Measurements from ENCODE around the gene RAMACL. TPM values are rescaled to one million over a fixed set of nuclear protein-coding genes. Genes with fewer than 3 reads are reported as not detected.
A peak's percentile ranks its signal among the peaks of the same experiment; 100 is the strongest.
"Not testable (repeated sequence)": the region's sequence is repeated elsewhere in the genome, so short reads cannot be mapped to it uniquely, and the experiment has no call there.

The RAMACL gene
- 0.40 TPM for polyA plus RNA-seq (ENCODE audit: insufficient read length)
- long read RNA-seq, donor 1, transcript RAMACL-201 (1 exons, 1,991 nt): major isoform, 40 of 40 reads
- long read RNA-seq, donor 1, partial matches to known transcripts: 0 of 40 reads
- long read RNA-seq, donor 1, other reads (novel, unspliced or antisense): 0 of 40 reads
- long read RNA-seq, donor 2, transcript RAMACL-201 (1 exons, 1,991 nt): major isoform, 32 of 32 reads
- long read RNA-seq, donor 2, partial matches to known transcripts: 0 of 32 reads
- long read RNA-seq, donor 2, other reads (novel, unspliced or antisense): 0 of 32 reads
- long read RNA-seq, donor 3, transcript RAMACL-201 (1 exons, 1,991 nt): major isoform, 21 of 21 reads
- long read RNA-seq, donor 3, partial matches to known transcripts: 0 of 21 reads
- long read RNA-seq, donor 3, other reads (novel, unspliced or antisense): 0 of 21 reads
- long read RNA-seq, donor 4, transcript RAMACL-201 (1 exons, 1,991 nt): major isoform, 20 of 20 reads
- long read RNA-seq, donor 4, partial matches to known transcripts: 0 of 20 reads
- long read RNA-seq, donor 4, other reads (novel, unspliced or antisense): 0 of 20 reads
- long read RNA-seq, donor 5, transcript RAMACL-201 (1 exons, 1,991 nt): major isoform, 84 of 84 reads
- long read RNA-seq, donor 5, partial matches to known transcripts: 0 of 84 reads
- long read RNA-seq, donor 5, other reads (novel, unspliced or antisense): 0 of 84 reads
- long read RNA-seq, donor 6, transcript RAMACL-201 (1 exons, 1,991 nt): major isoform, 33 of 33 reads
- long read RNA-seq, donor 6, partial matches to known transcripts: 0 of 33 reads
- long read RNA-seq, donor 6, other reads (novel, unspliced or antisense): 0 of 33 reads
- long read RNA-seq, donor 7, transcript RAMACL-201 (1 exons, 1,991 nt): major isoform, 46 of 46 reads
- long read RNA-seq, donor 7, partial matches to known transcripts: 0 of 46 reads
- long read RNA-seq, donor 7, other reads (novel, unspliced or antisense): 0 of 46 reads
- long read RNA-seq, donor 8, transcript RAMACL-201 (1 exons, 1,991 nt): major isoform, 18 of 18 reads
- long read RNA-seq, donor 8, partial matches to known transcripts: 0 of 18 reads
- long read RNA-seq, donor 8, other reads (novel, unspliced or antisense): 0 of 18 reads

GRCh38 chr6:166586424-166587156 is at the start of gene RAMACL:
Gene RAMACL, minus strand, starts transcription at chr6:166586678. Its CDS starts 201 bp downstream, at chr6:166586477.
- DNase-seq: no peak

GRCh38 chr6:166635013-166635970 is 48.8 kb upstream of the RAMACL start:
- DNase-seq: no peak

GRCh38 chr6:166634581-166634980 is 48.1 kb upstream of the RAMACL start:
- not testable (repeated sequence) for DNase-seq

GRCh38 chr6:166633732-166634535 is 47.5 kb upstream of the RAMACL start:
- no peak for DNase-seq

GRCh38 chr6:166632731-166633130 is 46.3 kb upstream of the RAMACL start:
- DNase-seq: no peak

GRCh38 chr6:166630462-166630861 is 44.0 kb upstream of the RAMACL start:
- DNase-seq: no peak

- DNase-seq: no peak
Observed at GRCh38 chr6:166629628-166630027, 43.1 kb upstream of the RAMACL start.

- no peak for DNase-seq
Observed at GRCh38 chr6:166627875-166628801, 41.7 kb upstream of the RAMACL start.

- DNase-seq: peak; percentile 99
Observed at GRCh38 chr6:166627033-166627874, 40.8 kb upstream of the RAMACL start, which contains the start of gene RPS6KA2. Gene RPS6KA2, minus strand, starts transcription at chr6:166627251. Its CDS starts 232 bp downstream, at chr6:166627019.

GRCh38 chr6:166626177-166627032 is 39.9 kb upstream of the RAMACL start:
- DNase-seq: no peak

GRCh38 chr6:166625356-166625755 is 38.9 kb upstream of the RAMACL start:
- DNase-seq: no peak

- no peak for DNase-seq
Observed at GRCh38 chr6:166624275-166624674, 37.8 kb upstream of the RAMACL start.

- DNase-seq: no peak
Observed at GRCh38 chr6:166623318-166623717, 36.8 kb upstream of the RAMACL start.

- no peak for DNase-seq
Observed at GRCh38 chr6:166621114-166621540, 34.6 kb upstream of the RAMACL start.

GRCh38 chr6:166620478-166621113 is 34.1 kb upstream of the RAMACL start:
- DNase-seq: no peak

- DNase-seq: no peak
Observed at GRCh38 chr6:166619912-166620311, 33.4 kb upstream of the RAMACL start.

Data from left kidney (tissue), 8 donors.